ENCODE data around the gene TNNI3. TPM values are rescaled to one million over a fixed set of nuclear protein-coding genes. Genes with fewer than 3 reads are reported as not detected.
"Not testable (repeated sequence)": the region's sequence is repeated elsewhere in the genome, so short reads cannot be mapped to it uniquely, and the experiment has no call there.

The TNNI3 gene
- total RNA-seq, 2 experiments from 2014 or later: 2.6 TPM; not detected in 1

- intact Hi-C loops (cut with micrococcal nuclease; ENCODE audit: unreplicated experiment): loop anchor here (5.0 kb wide), 1 partner anchor 109 kb away; the partner anchor contains the start of genes BRSK1 and HSPBP1
- Histone ChIP-seq H3K79me2 (ENCODE audit: insufficient read depth, low read depth, low read length) (no peaks in the 10 kb centered on the region), H3K4me2 (ENCODE audit: low read length) (peak overlapping the region; percentile 78), H3K36me3 (ENCODE audit: insufficient read depth, low read length) (no peaks in the 10 kb centered on the region), H4K20me1 (ENCODE audit: insufficient read depth, low read length) (no peaks in the 10 kb centered on the region), H2AFZ (ENCODE audit: low read length) (peak overlapping the region; percentile 87), H3K9me2 (ENCODE audit: insufficient read depth, low read length) (no peaks in the 10 kb centered on the region), H3K4me1 (ENCODE audit: insufficient read depth, low read length, poor library complexity, severe bottlenecking) (peaks cover 25% of the 10 kb centered on the region), H3K4me3 (ENCODE audit: low read depth, low read length, poor library complexity, severe bottlenecking) (peak overlapping the region; percentile 70), H3K27ac (ENCODE audit: low read depth, low read length, poor library complexity, severe bottlenecking) (peak overlapping the region; percentile 37), H3K9me3 (ENCODE audit: low read length) (no peaks in the 10 kb centered on the region)
- POLR2A ChIA-PET: interaction anchor here (0.7 kb wide), 1 partner anchor 126 kb away, joined by 3 read pairs; no protein-coding TSS in a partner anchor
- CTCF ChIA-PET (ENCODE audit: unreplicated experiment): no interaction called here
- DNase-seq (ENCODE audit: low spot score): no peak
- no peak for TF ChIP-seq EZH2phosphoT487 (IDR thresholded peaks at IDR 0.05; ENCODE audit: borderline replicate concordance, low read depth, low read length)
- no peak for TF ChIP-seq CTCF (conservative IDR thresholded peaks at IDR 0.05; ENCODE audit: low read length)
- no TSS peak for BruUV-seq (replicated peaks)
Measured at GRCh38 chr19:55173186-55173713, 15.7 kb upstream of the TNNI3 start.

- Histone ChIP-seq H3K79me2 (ENCODE audit: insufficient read depth, low read depth, low read length) (no peaks in the 10 kb centered on the region), H3K36me3 (ENCODE audit: insufficient read depth, low read length) (no peaks in the 10 kb centered on the region), H2AFZ (ENCODE audit: low read length) (no peak overlapping the region), H3K9me2 (ENCODE audit: insufficient read depth, low read length) (no peaks in the 10 kb centered on the region), H4K20me1 (ENCODE audit: insufficient read depth, low read length) (no peaks in the 10 kb centered on the region), H3K4me3 (ENCODE audit: low read depth, low read length, poor library complexity, severe bottlenecking) (no peak overlapping the region), H3K4me1 (ENCODE audit: insufficient read depth, low read length, poor library complexity, severe bottlenecking) (peaks cover 23% of the 10 kb centered on the region), H3K4me2 (ENCODE audit: low read length) (peak overlapping the region; percentile 78; the same call in 1 of the 2 replicates), H3K27ac (ENCODE audit: low read depth, low read length, poor library complexity, severe bottlenecking) (no peak overlapping the region), H3K9me3 (ENCODE audit: low read length) (no peaks in the 10 kb centered on the region)
- no peak for TF ChIP-seq EZH2phosphoT487 (IDR thresholded peaks at IDR 0.05; ENCODE audit: borderline replicate concordance, low read depth, low read length)
- no peak for TF ChIP-seq CTCF (conservative IDR thresholded peaks at IDR 0.05; ENCODE audit: low read length)
- intact Hi-C loops (cut with micrococcal nuclease; ENCODE audit: unreplicated experiment): loop anchor here (5.0 kb wide), 1 partner anchor 110 kb away; the partner anchor contains the start of genes BRSK1 and HSPBP1
- CTCF ChIA-PET (ENCODE audit: unreplicated experiment): no interaction called here
- DNase-seq (ENCODE audit: low spot score): no peak
- BruUV-seq (replicated peaks): no TSS peak
- POLR2A ChIA-PET: interaction anchor here (0.7 kb wide), 1 partner anchor 125 kb away, joined by 3 read pairs; no protein-coding TSS in a partner anchor
Measured at GRCh38 chr19:55172741-55173140, 15.2 kb upstream of the TNNI3 start.

- BruUV-seq (replicated peaks); H3K27ac ChIP-seq (ENCODE audit: low read depth, low read length, poor library complexity, severe bottlenecking); H3K9me2 ChIP-seq (ENCODE audit: insufficient read depth, low read length); H3K36me3 ChIP-seq (ENCODE audit: insufficient read depth, low read length); DNase-seq (ENCODE audit: low spot score); POLR2A ChIA-PET; H2AFZ ChIP-seq (ENCODE audit: low read length); H3K4me3 ChIP-seq (ENCODE audit: low read depth, low read length, poor library complexity, severe bottlenecking); H3K4me2 ChIP-seq (ENCODE audit: low read length); H4K20me1 ChIP-seq (ENCODE audit: insufficient read depth, low read length); CTCF ChIA-PET (ENCODE audit: unreplicated experiment); H3K79me2 ChIP-seq (ENCODE audit: insufficient read depth, low read depth, low read length); H3K9me3 ChIP-seq (ENCODE audit: low read length): not testable (repeated sequence)
- peaks cover 24% of the 10 kb centered on the region for H3K4me1 ChIP-seq (ENCODE audit: insufficient read depth, low read length, poor library complexity, severe bottlenecking)
- intact Hi-C loops (cut with micrococcal nuclease; ENCODE audit: unreplicated experiment): loop anchor here (5.0 kb wide), 1 partner anchor 110 kb away; the partner anchor contains the start of genes BRSK1 and HSPBP1
Measured at GRCh38 chr19:55172318-55172717, 14.8 kb upstream of the TNNI3 start.

Data from OCI-LY7 (cell line).